ENCODE results near the gene TSPAN9. TPM values are rescaled to one million over a fixed set of nuclear protein-coding genes. Genes with fewer than 3 reads are reported as not detected.

The TSPAN9 gene
- total RNA-seq, 1 donor from 2014 or later: 109 TPM

- H3K27me3 ChIP-seq: no peaks in the 10 kb centered on the region
- H3K4me1 ChIP-seq: no peaks in the 10 kb centered on the region
- intact Hi-C loops (cut with DNase I): no loop called here
- no peak overlapping the region for H3K27ac ChIP-seq
- no peaks in the 10 kb centered on the region for H3K9me3 ChIP-seq
- H3K36me3 ChIP-seq: no peaks in the 10 kb centered on the region
- H3K4me3 ChIP-seq: no peak overlapping the region
- DNase-seq (ENCODE audit: low spot score in 2 of 2): no peak
- TF ChIP-seq CTCF (IDR thresholded peaks at IDR 0.05): no peak
Measured at GRCh38 chr12:3308063-3308462, 230.9 kb downstream of the TSPAN9 start.

- Histone ChIP-seq H3K27me3 (no peaks in the 10 kb centered on the region), H3K4me1 (no peaks in the 10 kb centered on the region), H3K27ac (no peak overlapping the region), H3K9me3 (no peaks in the 10 kb centered on the region), H3K4me3 (no peak overlapping the region), H3K36me3 (no peaks in the 10 kb centered on the region)
- intact Hi-C loops (cut with DNase I): no loop called here
- no peak for TF ChIP-seq CTCF (IDR thresholded peaks at IDR 0.05)
- DNase-seq (ENCODE audit: low spot score in 2 of 2): no peak
Measured at GRCh38 chr12:3308609-3309008, 231.4 kb downstream of the TSPAN9 start.

GRCh38 chr12:3309805-3310204 lies 232.6 kb downstream of the TSPAN9 start:
- intact Hi-C loops (cut with DNase I): no loop called here

GRCh38 chr12:3310271-3311026 lies 233.3 kb downstream of the TSPAN9 start:
- H3K4me3 ChIP-seq: no peak overlapping the region
- no peaks in the 10 kb centered on the region for H3K36me3 ChIP-seq
- TF ChIP-seq CTCF (IDR thresholded peaks at IDR 0.05): no peak
- no peak for DNase-seq (ENCODE audit: low spot score in 2 of 2)
- no peak overlapping the region for H3K27ac ChIP-seq
- intact Hi-C loops (cut with DNase I): no loop called here
- H3K9me3 ChIP-seq: no peaks in the 10 kb centered on the region
- H3K27me3 ChIP-seq: no peaks in the 10 kb centered on the region
- peaks cover 0 to 3% of the 10 kb centered on the region in 2 donors for H3K4me1 ChIP-seq

More at GRCh38 chr12:3309805-3310204, 232.6 kb downstream of the TSPAN9 start:
- no peak overlapping the region for H3K4me3 ChIP-seq
- H3K27ac ChIP-seq: no peak overlapping the region
- no peaks in the 10 kb centered on the region for H3K4me1 ChIP-seq
- DNase-seq (ENCODE audit: low spot score in 2 of 2): no peak
- H3K27me3 ChIP-seq: no peaks in the 10 kb centered on the region
- TF ChIP-seq CTCF (IDR thresholded peaks at IDR 0.05): no peak
- H3K9me3 ChIP-seq: no peaks in the 10 kb centered on the region
- no peaks in the 10 kb centered on the region for H3K36me3 ChIP-seq

GRCh38 chr12:3311027-3311402 lies 233.8 kb downstream of the TSPAN9 start:
- H3K4me1 ChIP-seq: peaks cover 0 to 4% of the 10 kb centered on the region in 2 donors
- no peak for DNase-seq (ENCODE audit: low spot score in 2 of 2)
- no peaks in the 10 kb centered on the region for H3K36me3 ChIP-seq
- no peaks in the 10 kb centered on the region for H3K27me3 ChIP-seq
- H3K27ac ChIP-seq: no peak overlapping the region
- H3K4me3 ChIP-seq: no peak overlapping the region
- TF ChIP-seq CTCF (IDR thresholded peaks at IDR 0.05): no peak
- intact Hi-C loops (cut with DNase I): no loop called here
- no peaks in the 10 kb centered on the region for H3K9me3 ChIP-seq

Measured in ascending aorta (tissue), 2 donors.